SK-N-SH treated with all-trans-retinoic acid at 6 μM for 48 hours (cell line): Measurements from ENCODE around the gene SLC8A2.

Experiments used
- ATAC-seq: fragments of 200-7000 bp; cut with Tn5 transposase; 3 replicates; pipeline ENCODE4 v1.9.1; 2020; ENCODE audit warnings: mild to moderate bottlenecking, moderate library complexity
- ARNTL ChIP-seq: fragments of 450-650 bp; formaldehyde crosslinking; IDR thresholded peaks from 2 replicates; pipeline ENCODE4 v1.5.0; 2020; ENCODE audit warnings: low read depth, mild to moderate bottlenecking, moderate library complexity, borderline replicate concordance
- BACH2 ChIP-seq: fragments of 250-450 bp; sonication (Bioruptor Pico); IDR thresholded peaks from 2 replicates; pipeline ENCODE4 v1.9.0; 2021; ENCODE audit warnings: mild to moderate bottlenecking, borderline replicate concordance
- CREB5 ChIP-seq: fragments of 250-450 bp; sonication (Bioruptor Pico); IDR thresholded peaks from 2 replicates; pipeline ENCODE4 v1.5.1; 2020; ENCODE audit warnings: low read depth, mild to moderate bottlenecking, moderate library complexity
- CSDC2 ChIP-seq: fragments of 250-450 bp; sonication (Bioruptor Pico); IDR thresholded peaks from 2 replicates; pipeline ENCODE4 v1.5.0; 2020; ENCODE audit warnings: mild to moderate bottlenecking, moderate library complexity
- CSRNP3 ChIP-seq: fragments of 250-450 bp; sonication (Bioruptor Pico); IDR thresholded peaks from 2 replicates; pipeline ENCODE4 v1.5.1; 2021; ENCODE audit warnings: mild to moderate bottlenecking, moderate library complexity
- ESRRG ChIP-seq: fragments of 250-450 bp; sonication (Bioruptor Pico); IDR thresholded peaks from 2 replicates; pipeline ENCODE4 v1.6.1; 2021; ENCODE audit warnings: mild to moderate bottlenecking
- ISL1 ChIP-seq: fragments of 250-450 bp; sonication (Bioruptor Pico); IDR thresholded peaks from 2 replicates; pipeline ENCODE4 v2.1.2; 2022; ENCODE audit warnings: mild to moderate bottlenecking, moderate library complexity
- OSR1 ChIP-seq: fragments of 250-450 bp; sonication (Bioruptor Pico); IDR thresholded peaks from 2 replicates; pipeline ENCODE4 v1.8.0; 2022; ENCODE audit warnings: moderate library complexity, mild to moderate bottlenecking, inconsistent platforms
- PATZ1 ChIP-seq: fragments of 250-450 bp; sonication (Bioruptor Pico); IDR thresholded peaks from 2 replicates; pipeline ENCODE4 v1.8.0; 2020; ENCODE audit warnings: mild to moderate bottlenecking, moderate library complexity, borderline replicate concordance
- POU6F1 ChIP-seq: fragments of 250-450 bp; sonication (Bioruptor Pico); IDR thresholded peaks from 2 replicates; pipeline ENCODE4 v1.8.0; 2021; ENCODE audit warnings: low read depth, mild to moderate bottlenecking, moderate library complexity, borderline replicate concordance
- PPARA ChIP-seq: fragments of 250-450 bp; sonication (Bioruptor Pico); IDR thresholded peaks from 2 replicates; pipeline ENCODE4 v1.5.0; 2020; ENCODE audit warnings: mild to moderate bottlenecking, borderline replicate concordance
- RARB ChIP-seq: fragments of 250-450 bp; sonication (Bioruptor Pico); IDR thresholded peaks from 2 replicates; pipeline ENCODE4 v1.8.0; 2021; ENCODE audit warnings: mild to moderate bottlenecking, moderate library complexity
- SNAI2 ChIP-seq: fragments of 250-450 bp; sonication (Bioruptor Pico); IDR thresholded peaks from 2 replicates; pipeline ENCODE4 v1.5.0; 2020; ENCODE audit warnings: mild to moderate bottlenecking, moderate library complexity
- TCF4 ChIP-seq: fragments of 250-450 bp; sonication (Bioruptor Pico); IDR thresholded peaks from 2 replicates; pipeline ENCODE4 v1.8.0; 2021; ENCODE audit warnings: mild to moderate bottlenecking, moderate library complexity, borderline replicate concordance
- TOX ChIP-seq: fragments of 250-450 bp; sonication (Bioruptor Pico); IDR thresholded peaks from 2 replicates; pipeline ENCODE4 v1.8.0; 2021; ENCODE audit warnings: mild to moderate bottlenecking, moderate library complexity, borderline replicate concordance
- TSHZ2 ChIP-seq: fragments of 250-450 bp; sonication (Bioruptor Pico); IDR thresholded peaks from 2 replicates; pipeline ENCODE4 v1.5.0; 2020; ENCODE audit warnings: mild to moderate bottlenecking, moderate library complexity
- ZC3H10 ChIP-seq: fragments of 250-450 bp; sonication (Bioruptor Pico); IDR thresholded peaks from 2 replicates; pipeline ENCODE4 v1.5.1; 2021; ENCODE audit warnings: mild to moderate bottlenecking, moderate library complexity
- ZFP3 ChIP-seq: fragments of 250-450 bp; sonication (Bioruptor Pico); IDR thresholded peaks from 2 replicates; pipeline ENCODE4 v1.5.0; 2020; ENCODE audit warnings: mild to moderate bottlenecking, moderate library complexity
- ZFP30 ChIP-seq: fragments of 450-650 bp; formaldehyde crosslinking; IDR thresholded peaks from 2 replicates; pipeline ENCODE4 v1.5.0; 2022; ENCODE audit warnings: mild to moderate bottlenecking, moderate library complexity
- ZNF70 ChIP-seq: fragments of 450-650 bp; formaldehyde crosslinking; IDR thresholded peaks from 2 replicates; pipeline ENCODE4 v1.5.0; 2020; ENCODE audit warnings: mild to moderate bottlenecking, moderate library complexity
- ZNF8 ChIP-seq: fragments of 450-650 bp; formaldehyde crosslinking; IDR thresholded peaks from 2 replicates; pipeline ENCODE4 v1.5.0; 2020; ENCODE audit warnings: mild to moderate bottlenecking, moderate library complexity

Gene SLC8A2

GRCh38 chr19:47430041-47430802 is 41.5 kb downstream of the SLC8A2 start:
- no peak for TF ChIP-seq BACH2 (CRISPR knock-in tag)
- TF ChIP-seq, all 23 proteins: peak for 0
- ATAC-seq: no peak

GRCh38 chr19:47429140-47429793 is 42.4 kb downstream of the SLC8A2 start:
- ATAC-seq: no peak
- TF ChIP-seq TCF4 (CRISPR knock-in tag): no peak
- TF ChIP-seq POU6F1 (CRISPR knock-in tag): no peak
- TF ChIP-seq OSR1 (CRISPR knock-in tag): no peak
- TF ChIP-seq, all 23 proteins: peak for 0

- TF ChIP-seq TOX (CRISPR knock-in tag) (no peak), ZC3H10 (CRISPR knock-in tag) (no peak), TCF4 (CRISPR knock-in tag) (no peak), PPARA (CRISPR knock-in tag) (no peak), ZFP30 (CRISPR knock-in tag) (no peak), CSDC2 (CRISPR knock-in tag) (no peak), ISL1 (CRISPR knock-in tag) (no peak), SNAI2 (CRISPR knock-in tag) (no peak), CSRNP3 (CRISPR knock-in tag) (no peak), BACH2 (CRISPR knock-in tag) (no peak), ZNF8 (CRISPR knock-in tag) (no peak), TSHZ2 (CRISPR knock-in tag) (no peak), CREB5 (CRISPR knock-in tag) (no peak), PATZ1 (CRISPR knock-in tag) (no peak), ARNTL (CRISPR knock-in tag) (no peak), RARB (no peak), ZFP3 (CRISPR knock-in tag) (no peak), OSR1 (CRISPR knock-in tag) (no peak), ESRRG (CRISPR knock-in tag) (no peak), ZNF70 (no peak)
- ATAC-seq: peak; percentile 88
Observed at GRCh38 chr19:47428177-47428894, 43.4 kb downstream of the SLC8A2 start.
